ENCODE measurements around the gene CMIP.

The CMIP gene

GRCh38 chr16:81590714-81591544 is 146.3 kb downstream of the CMIP start:
- DNase-seq: no peak

- DNase-seq: no peak
Measured at GRCh38 chr16:81591545-81591870, 146.9 kb downstream of the CMIP start.

GRCh38 chr16:81592353-81592866 is 147.8 kb downstream of the CMIP start:
- no peak for DNase-seq

- no peak for DNase-seq
Measured at GRCh38 chr16:81593481-81593880, 148.9 kb downstream of the CMIP start.

DNA sequence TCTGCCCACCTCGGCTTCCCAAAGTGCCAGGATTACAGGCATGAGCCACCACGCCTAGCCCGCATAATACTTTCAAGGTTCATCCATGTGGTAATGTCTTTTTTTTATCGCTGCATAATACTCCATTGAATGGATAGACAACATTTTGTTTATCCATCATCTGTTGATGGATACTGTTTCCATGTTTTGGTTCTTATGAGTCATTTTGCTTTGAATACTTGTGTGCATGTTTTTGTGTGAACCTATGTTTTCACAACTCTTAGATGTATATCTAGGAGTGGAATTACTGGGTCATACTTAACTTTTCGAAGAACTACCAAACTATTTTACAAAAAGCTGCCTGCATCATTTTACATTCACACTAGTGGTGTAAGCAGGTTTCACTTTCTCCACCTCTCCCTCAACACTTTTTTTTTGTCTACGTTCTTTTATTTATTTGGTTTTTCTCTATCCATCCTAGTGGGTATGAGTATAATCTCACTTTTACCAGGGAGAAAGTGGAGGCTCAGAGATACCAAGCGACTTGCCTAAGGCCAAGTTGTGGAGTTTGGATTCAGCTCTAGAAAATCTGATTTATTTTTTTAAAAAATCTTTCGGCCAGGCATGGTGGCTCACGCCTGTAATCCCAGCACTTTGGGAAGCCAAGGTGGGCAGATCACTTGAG is 151.2 kb downstream of the CMIP start:
- DNase-seq: no peak

DNA sequence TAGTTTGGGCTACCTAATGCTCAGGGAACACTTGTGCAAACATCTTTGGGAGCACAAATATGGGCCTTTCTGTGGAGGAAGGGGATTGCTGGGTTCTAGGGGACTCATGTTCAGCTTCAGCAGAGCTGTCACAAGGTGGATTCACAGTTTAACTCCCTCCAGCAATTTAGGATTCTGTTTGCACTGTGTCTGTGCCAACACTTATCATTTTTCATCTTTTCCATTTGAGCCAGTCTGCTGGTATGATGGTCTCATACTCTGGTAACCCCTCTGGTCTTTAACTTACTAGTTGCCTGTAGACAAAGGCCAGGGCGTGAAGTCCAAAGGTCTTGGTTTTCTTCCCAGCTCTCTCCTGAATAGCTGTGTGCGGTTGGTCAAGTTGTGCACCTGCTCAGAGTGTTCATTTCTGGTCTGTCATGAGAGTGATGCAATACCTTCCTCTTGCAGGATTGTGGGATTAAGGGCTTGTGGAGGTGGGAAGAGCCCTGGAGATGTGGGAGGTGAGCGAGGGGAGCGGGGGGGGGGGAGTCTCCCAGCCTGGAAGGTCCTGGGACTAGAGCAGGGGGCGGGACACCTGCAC is 152.6 kb downstream of the CMIP start:
- no peak for DNase-seq

- DNase-seq: no peak
Measured at GRCh38 chr16:81598083-81598482, 153.5 kb downstream of the CMIP start.

- DNase-seq: no peak
Measured at GRCh38 chr16:81599034-81599744, 154.6 kb downstream of the CMIP start.

DNA sequence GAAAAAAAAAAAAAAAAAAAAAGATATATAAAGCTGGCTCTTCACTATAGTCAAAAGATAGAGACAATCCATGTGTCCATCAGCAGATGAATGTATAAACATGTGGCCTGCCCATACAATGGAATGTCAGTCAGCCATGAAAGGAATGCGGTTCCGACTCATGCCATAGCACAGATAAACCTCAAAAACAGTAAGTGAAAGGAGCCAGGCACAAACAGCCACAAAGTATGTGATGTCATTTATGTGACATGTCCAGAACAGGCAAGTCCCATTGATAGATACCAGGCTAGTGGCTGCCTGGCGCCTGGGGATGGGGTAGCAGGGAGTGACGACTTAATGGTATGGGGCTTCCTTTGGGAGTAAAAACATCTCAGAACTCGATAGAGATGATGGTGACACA is 155.7 kb downstream of the CMIP start:
- no peak for DNase-seq

DNA sequence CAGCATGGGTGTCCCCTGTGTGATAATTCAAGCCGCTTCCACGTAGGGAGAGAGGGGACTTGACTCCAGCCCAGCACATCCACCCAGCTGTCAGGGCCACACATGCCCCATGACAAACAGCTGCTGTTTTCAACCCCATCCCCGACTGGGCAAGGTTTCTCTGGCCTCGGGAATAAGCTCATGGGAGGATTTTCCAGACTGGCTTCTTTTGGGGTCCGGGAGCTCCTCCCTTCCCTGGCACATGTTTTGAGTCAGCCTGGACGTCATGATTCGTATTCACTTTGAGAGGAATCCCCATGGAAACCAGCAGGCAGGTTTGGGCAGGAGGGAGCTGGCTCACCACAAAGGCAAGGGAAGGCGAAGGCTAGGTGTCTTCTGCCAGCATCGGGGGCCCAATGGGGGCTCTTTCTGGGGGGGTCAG is 156.4 kb downstream of the CMIP start:
- no peak for DNase-seq

GRCh38 chr16:81601601-81602255 is 157.1 kb downstream of the CMIP start:
- DNase-seq: no peak

DNA sequence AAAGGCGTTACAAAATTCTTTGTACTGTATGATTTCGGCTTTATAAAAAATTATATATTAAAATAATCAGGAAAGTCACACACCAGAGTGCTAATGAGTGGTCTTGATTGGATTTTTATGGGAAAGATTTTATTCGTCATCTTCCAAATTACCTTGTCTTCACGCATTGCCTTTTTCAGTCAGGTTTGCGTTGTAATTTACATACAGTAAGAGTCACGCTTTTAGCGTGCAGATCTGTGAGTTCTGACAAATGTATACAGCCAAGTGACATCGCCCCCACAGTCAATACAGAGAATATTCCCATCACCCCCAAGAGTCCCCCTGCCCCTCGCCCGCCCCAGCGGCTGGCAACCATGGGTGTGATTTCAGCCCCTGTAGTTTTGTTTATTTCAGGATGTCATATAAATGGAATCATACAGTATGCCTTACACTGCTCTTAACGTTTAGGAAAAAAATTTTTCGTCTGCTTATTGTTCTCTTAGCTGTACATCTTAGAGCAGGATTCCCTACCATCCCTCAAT is 157.7 kb downstream of the CMIP start:
- no peak for DNase-seq

DNA sequence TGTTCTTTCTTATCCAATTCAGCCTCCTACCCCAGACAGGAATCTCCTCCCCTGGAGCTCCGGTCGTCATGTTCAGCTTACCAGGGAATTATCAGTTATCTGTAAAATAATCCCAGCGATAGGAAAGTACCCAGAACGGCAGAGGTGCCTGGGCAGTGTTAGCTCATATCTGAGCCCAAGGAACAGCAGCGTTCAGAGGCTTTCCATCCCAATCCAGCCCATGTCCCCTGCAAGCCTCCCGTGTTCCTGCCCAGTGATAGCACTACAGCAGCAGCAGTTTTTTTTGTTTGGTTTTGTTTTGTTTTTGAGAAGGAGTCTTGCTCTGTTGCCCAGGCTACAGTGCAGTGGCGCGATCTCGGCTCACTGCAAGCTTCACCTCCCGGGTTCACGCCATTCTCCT is 158.2 kb downstream of the CMIP start:
- DNase-seq: no peak

DNA sequence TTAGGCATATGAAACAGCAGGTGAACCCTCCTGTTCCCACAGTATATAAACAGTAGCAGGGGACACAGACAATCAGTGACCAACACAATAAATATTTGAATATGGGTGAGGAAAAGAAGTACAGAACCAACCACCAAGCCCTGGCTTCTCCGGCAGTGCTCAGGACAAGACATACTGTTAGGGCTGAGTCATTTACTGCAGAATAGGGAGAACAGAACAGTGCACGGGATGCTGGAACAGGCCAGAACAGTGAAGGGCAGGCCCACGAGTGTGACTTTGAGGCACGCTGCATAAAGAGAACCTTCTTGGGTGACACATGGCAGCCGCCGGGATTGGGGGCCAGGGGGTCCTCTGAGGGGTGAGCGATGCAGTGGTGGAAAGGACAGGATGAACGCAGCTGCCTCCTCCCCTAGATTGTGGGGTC is 160.4 kb downstream of the CMIP start:
- no peak for DNase-seq

- no peak for DNase-seq
Measured at GRCh38 chr16:81606039-81606438, 161.4 kb downstream of the CMIP start.

DNA sequence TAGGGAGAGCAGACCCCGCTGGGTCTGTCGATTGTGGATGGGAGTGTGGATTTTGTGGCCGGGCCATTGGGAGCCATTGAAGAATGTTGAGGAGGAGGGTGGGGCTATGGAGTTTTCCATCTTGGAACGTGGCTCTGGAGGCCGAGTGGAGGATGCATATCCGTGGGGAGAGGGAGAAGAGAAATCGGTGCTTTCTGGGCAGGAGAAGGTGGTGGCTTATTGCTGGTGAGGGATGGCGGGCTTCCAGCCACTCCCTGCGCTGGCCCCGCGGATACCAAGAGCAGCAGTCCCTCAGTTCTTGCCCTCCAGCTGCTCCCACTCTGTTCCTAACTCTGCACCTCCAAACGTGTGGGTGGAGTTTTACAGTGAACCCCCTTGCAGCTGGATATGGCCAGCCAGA is 162.4 kb downstream of the CMIP start:
- DNase-seq: no peak

- DNase-seq: no peak
Measured at GRCh38 chr16:81607805-81608522, 163.4 kb downstream of the CMIP start.

DNA sequence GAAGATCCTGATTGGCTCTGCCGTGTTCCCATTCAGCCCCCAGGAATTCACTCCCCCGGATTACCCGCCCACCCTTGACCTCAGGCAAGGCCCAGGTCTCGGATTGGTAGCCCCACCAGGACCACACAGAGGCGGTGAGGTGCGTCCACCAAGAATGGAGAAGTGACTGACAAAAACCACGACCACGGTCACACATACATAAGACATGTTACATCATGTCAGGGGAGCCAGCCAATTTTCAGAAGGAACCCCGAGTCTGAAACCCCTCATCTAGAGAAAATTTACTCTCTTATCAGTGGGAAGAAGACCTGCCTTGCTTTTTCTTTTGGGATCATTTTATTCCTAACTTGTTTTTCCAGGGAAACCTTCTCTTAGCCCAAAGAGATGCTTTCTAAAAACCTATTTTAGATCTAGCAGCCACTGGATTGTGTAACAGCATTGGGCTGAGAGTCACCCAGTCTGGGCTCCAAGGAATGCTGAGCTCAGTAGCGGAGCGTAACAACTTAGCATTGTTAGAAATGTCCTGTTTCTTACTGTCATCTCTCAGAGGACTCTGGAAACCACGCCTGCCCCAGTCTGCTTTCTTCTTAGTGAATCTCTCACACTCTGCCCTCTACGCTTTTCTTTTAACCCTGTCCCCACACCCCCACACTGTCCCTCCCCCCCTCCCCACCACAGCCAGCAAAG is 164.1 kb downstream of the CMIP start:
- no peak for DNase-seq

GRCh38 chr16:81609323-81609892 is 164.8 kb downstream of the CMIP start:
- DNase-seq: no peak

DNA sequence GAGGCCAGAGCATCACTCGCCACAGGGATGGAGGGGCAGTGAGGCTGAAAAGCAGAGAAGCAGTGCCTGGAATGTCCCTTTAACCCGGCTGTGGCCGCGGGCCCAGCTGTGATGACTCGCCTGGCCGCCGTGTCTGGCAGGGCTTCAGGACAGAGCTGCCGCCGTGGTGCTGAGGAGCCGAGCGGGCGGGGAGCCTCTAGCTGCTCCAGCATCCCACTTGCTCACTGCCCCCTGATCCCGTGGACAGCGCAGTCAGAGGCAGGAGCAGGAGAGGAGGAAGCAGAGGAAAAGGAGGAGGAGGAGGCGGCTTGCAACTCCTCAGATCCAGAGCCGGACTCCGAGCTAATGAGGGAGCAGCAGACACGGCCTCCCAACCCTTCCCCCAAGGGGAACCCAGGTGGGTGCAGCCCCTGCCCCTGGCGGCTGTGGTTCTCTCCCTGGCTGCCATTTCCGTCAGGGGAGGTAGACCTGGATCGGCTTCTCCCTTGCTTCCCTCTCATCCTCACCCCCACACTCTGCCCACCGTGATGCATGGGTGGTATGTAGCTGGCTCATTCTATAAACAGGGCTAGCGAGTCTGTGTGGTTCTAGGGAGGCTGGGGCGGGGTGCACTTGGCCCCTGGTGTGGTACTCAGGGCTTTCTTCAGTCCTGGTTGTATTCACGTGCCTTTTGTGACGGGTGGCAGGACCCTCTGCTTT is 165.7 kb downstream of the CMIP start:
- DNase-seq: no peak

All from stimulated activated CD4-positive, alpha-beta T cell treated with anti-CD3 and anti-CD28 coated beads, Interleukin-1b, Interleukin-23, amount 100 ng/mL, for 48 hours (primary cell).